GM23248 (cell line): ENCODE results near the gene SLC9C1. TPM values are rescaled to one million over a fixed set of nuclear protein-coding genes. Genes with fewer than 3 reads are reported as not detected.

ENCODE experiments used
- DNase-seq: peaks from one replicate; pipeline ENCODE4 v3.0.0-alpha.2; 2015
- H2AFZ ChIP-seq: fragments of 200-600 bp; sonication (generic); 2 replicates; pipeline ENCODE4 v1.6.1; 2016; ENCODE audit warnings: antibody characterized with exemption
- H3F3A ChIP-seq: fragments of 200-600 bp; sonication (generic); 2 replicates; pipeline ENCODE4 v1.6.1; 2016; ENCODE audit warnings: mild to moderate bottlenecking, antibody characterized with exemption, mixed run types; ENCODE audit not compliant: insufficient read depth
- H3K27ac ChIP-seq: fragments of 200-600 bp; sonication (generic); 2 replicates; pipeline ENCODE4 v1.5.1; 2016; ENCODE audit warnings: mild to moderate bottlenecking
- H3K27me3 ChIP-seq: fragments of 200-600 bp; sonication (generic); replicated peaks from 2 replicates; pipeline ENCODE4 v1.6.1; 2016; ENCODE audit warnings: mild to moderate bottlenecking; ENCODE audit not compliant: insufficient read depth
- H3K36me3 ChIP-seq: fragments of 200-600 bp; sonication (generic); 2 replicates; pipeline ENCODE4 v1.6.1; 2016; ENCODE audit warnings: low read depth, mild to moderate bottlenecking
- H3K4me1 ChIP-seq: fragments of 200-600 bp; sonication (generic); 2 replicates; pipeline ENCODE4 v1.6.1; 2016; ENCODE audit warnings: mild to moderate bottlenecking; ENCODE audit not compliant: insufficient read depth
- H3K4me2 ChIP-seq: fragments of 200-600 bp; sonication (generic); one replicate; pipeline ENCODE4 v1.6.1; 2016; ENCODE audit warnings: mild to moderate bottlenecking; ENCODE audit not compliant: unreplicated experiment
- H3K4me3 ChIP-seq: fragments of 200-600 bp; sonication (generic); 2 replicates; pipeline ENCODE4 v1.5.1; 2016; ENCODE audit warnings: mild to moderate bottlenecking
- H3K79me2 ChIP-seq: fragments of 200-600 bp; sonication (generic); 2 replicates; pipeline ENCODE4 v1.6.1; 2016; ENCODE audit warnings: mild to moderate bottlenecking; ENCODE audit not compliant: insufficient read depth
- H3K9ac ChIP-seq: fragments of 200-600 bp; sonication (generic); 2 replicates; pipeline ENCODE4 v1.6.1; 2016; ENCODE audit warnings: mild to moderate bottlenecking
- H3K9me2 ChIP-seq: fragments of 200-600 bp; sonication (generic); 2 replicates; pipeline ENCODE4 v1.6.1; 2016; ENCODE audit warnings: mixed run types, mild to moderate bottlenecking, moderate library complexity; ENCODE audit not compliant: insufficient read depth
- H3K9me3 ChIP-seq: fragments of 200-600 bp; sonication (generic); one replicate; pipeline ENCODE4 v1.6.1; 2017; ENCODE audit warnings: low read depth
- H4K20me1 ChIP-seq: fragments of 200-600 bp; sonication (generic); 2 replicates; pipeline ENCODE4 v1.6.0; 2016; ENCODE audit not compliant: insufficient read depth
- EZH2 ChIP-seq: fragments of 200-600 bp; sonication (generic); IDR thresholded peaks from 2 replicates; pipeline ENCODE4 v1.6.1; 2018; ENCODE audit warnings: antibody characterized with exemption, mild to moderate bottlenecking; ENCODE audit not compliant: insufficient read depth, poor library complexity, severe bottlenecking
- EZH2phosphoT487 ChIP-seq: fragments of 200-600 bp; sonication (generic); IDR thresholded peaks from 2 replicates; pipeline ENCODE4 v1.6.1; 2018; ENCODE audit warnings: antibody characterized with exemption, moderate library complexity, mild to moderate bottlenecking, low read depth; ENCODE audit not compliant: insufficient read depth
- WGBS, 2 experiments: methylation state at CpG; one replicate each; pipeline ENCODE4 v1.1.6; 2015 to 2017; ENCODE audit warnings: low lambda C conversion rate in 2 of 2, low coverage in 1 of 2; ENCODE audit errors: missing lambda C conversion rate in 2 of 2; 5-methylcytosine and 5-hydroxymethylcytosine counted together
- in situ Hi-C: fragments of 300-500 bp; cut with MboI; formaldehyde crosslinking; loops from 2 replicates; pipeline ENCODE4 v1.15.0; 2020
- polyA plus RNA-seq: library from polyadenylated mRNA; unstranded; fragments of >200 nt; fragmentation: Nextera tagmentation; extraction: Ambion mirVana; gene quantifications from 2 replicates; pipeline ENCODE4 v1.2.1, GENCODE V29; 2016
- total RNA-seq: library from RNA; depleted of rRNA; stranded (reverse); fragments of >200 nt; shearing (Covaris generic); gene quantifications from 2 replicates; pipeline ENCODE4 v1.2.3, GENCODE V29; 2014

The SLC9C1 gene
- total and polyA plus RNA-seq, 2 experiments from 2014 or later: not detected

DNA sequence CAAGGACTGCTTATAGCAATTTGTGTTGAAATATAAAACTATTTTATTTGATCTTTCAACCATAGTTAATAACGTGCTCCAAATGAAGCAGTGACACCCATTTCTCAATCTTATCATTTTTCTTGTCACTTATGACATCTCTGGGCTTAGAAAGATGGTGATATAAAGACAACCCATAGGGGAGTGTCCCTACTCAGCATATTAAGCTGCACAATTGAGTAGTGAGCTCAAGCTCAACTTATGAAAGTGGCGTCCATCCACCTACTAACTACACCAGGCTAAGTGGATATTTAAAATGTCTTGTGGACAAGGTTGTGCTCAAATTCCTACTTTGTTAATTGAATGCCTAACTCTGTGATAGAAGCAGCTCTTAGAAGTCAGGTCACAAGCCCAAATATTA lies 46.7 kb downstream of the SLC9C1 start:
- Histone ChIP-seq H3K36me3 (no peaks in the 10 kb centered on the region), H3K79me2 (no peaks in the 10 kb centered on the region), H3K27me3 (no peaks in the 10 kb centered on the region), H3K9me2 (no peaks in the 10 kb centered on the region), H4K20me1 (no peaks in the 10 kb centered on the region), H3K27ac (no peak overlapping the region), H3F3A (no peaks in the 10 kb centered on the region), H3K9me3 (no peaks in the 10 kb centered on the region), H3K4me1 (no peaks in the 10 kb centered on the region), H3K4me3 (no peak overlapping the region), H3K4me2 (no peak overlapping the region), H3K9ac (no peak overlapping the region), H2AFZ (no peak overlapping the region)
- in situ Hi-C loops: no loop called here
- TF ChIP-seq EZH2phosphoT487: no peak
- WGBS, 2 experiments: 2 to 7% methylated on average over 2 of the region's 2 CpGs
- no peak for DNase-seq

DNA sequence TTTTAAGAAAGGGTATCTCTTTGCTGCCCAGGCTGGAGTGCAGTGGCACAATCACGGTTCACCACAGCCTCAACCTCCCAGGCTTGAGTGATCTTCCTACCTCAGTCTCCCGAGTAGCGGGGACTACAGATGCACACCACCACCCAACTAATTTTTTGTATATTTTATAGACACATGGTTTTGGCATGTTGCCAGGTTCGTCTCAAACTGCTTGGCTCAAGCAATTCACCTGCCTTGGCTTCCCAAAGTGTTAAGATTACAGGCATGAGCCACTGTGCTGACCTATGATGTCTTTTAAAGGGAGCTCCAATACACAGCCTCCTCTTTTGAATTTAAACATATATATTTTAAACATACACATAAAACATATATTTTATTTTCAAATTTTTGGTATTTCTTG lies 60.9 kb downstream of the SLC9C1 start:
- Histone ChIP-seq H3K27ac (no peak overlapping the region), H3K9me3 (no peaks in the 10 kb centered on the region), H3K79me2 (no peaks in the 10 kb centered on the region), H3K9me2 (no peaks in the 10 kb centered on the region), H3F3A (no peaks in the 10 kb centered on the region), H3K9ac (no peak overlapping the region), H3K4me2 (no peak overlapping the region), H4K20me1 (no peaks in the 10 kb centered on the region), H3K36me3 (no peaks in the 10 kb centered on the region), H2AFZ (no peak overlapping the region), H3K4me3 (no peak overlapping the region), H3K4me1 (no peaks in the 10 kb centered on the region), H3K27me3 (no peaks in the 10 kb centered on the region)
- DNase-seq: peak; percentile 14
- in situ Hi-C loops: no loop called here
- TF ChIP-seq EZH2phosphoT487 (no peak), EZH2 (no peak)
- 64 to 66% methylated on average over 4 of the region's 4 CpGs for WGBS, 2 experiments

DNA sequence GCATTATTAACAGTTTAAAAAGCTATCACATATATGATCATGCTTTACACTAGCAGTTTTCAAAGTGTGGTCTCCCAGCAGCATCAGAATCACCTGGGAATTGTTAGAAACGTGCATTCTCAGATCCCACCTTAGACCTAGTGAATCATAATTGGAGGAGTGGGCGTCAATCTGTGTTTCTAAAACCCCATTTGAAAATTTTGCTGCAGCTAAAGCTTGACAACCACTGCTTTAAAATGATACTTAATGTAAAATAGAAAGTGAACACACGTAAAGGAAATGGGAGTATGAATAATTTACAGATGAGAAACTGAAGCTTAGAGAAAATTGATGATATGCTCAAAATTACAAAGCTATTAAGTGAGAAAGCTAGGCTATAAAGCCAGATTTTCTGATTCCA lies 62.3 kb downstream of the SLC9C1 start:
- in situ Hi-C loops: no loop called here

DNA sequence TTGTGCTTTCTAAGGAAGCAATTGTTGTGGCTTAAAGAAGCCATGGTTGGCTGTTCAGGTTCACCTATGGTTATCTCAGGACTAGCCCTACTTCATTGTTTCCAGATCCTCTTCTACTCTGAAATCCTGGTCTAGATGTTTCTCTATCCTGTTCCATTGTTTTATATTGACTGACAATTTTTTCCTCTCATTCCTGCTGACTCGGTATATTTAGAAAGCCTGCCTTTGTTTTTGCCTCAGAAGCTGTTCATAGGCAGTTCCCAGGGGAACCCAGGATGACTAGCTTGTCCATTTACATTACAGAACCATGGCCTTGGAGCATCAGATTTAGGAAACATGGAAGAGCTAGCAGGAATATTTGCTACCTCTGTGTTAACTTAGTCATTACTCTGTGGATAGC lies 64.0 kb downstream of the SLC9C1 start:
- Histone ChIP-seq H3K27ac (no peak overlapping the region), H3K9ac (no peak overlapping the region), H3K9me3 (peaks cover under 1% of the 10 kb centered on the region), H3K9me2 (no peaks in the 10 kb centered on the region), H3F3A (no peaks in the 10 kb centered on the region), H3K4me3 (no peak overlapping the region), H3K4me1 (no peaks in the 10 kb centered on the region), H3K27me3 (no peaks in the 10 kb centered on the region), H3K4me2 (no peak overlapping the region), H3K79me2 (no peaks in the 10 kb centered on the region), H4K20me1 (no peaks in the 10 kb centered on the region), H2AFZ (no peak overlapping the region), H3K36me3 (no peaks in the 10 kb centered on the region)
- TF ChIP-seq EZH2 (no peak), EZH2phosphoT487 (no peak)
- WGBS, 2 experiments: 16 to 17% methylated on average over 1 of the region's 1 CpG
- no peak for DNase-seq
- in situ Hi-C loops: no loop called here

More for the DNA sequence above, 62.3 kb downstream of the SLC9C1 start:
- no peak overlapping the region for H3K27ac ChIP-seq
- no peaks in the 10 kb centered on the region for H3F3A ChIP-seq
- no peak overlapping the region for H2AFZ ChIP-seq
- H3K9me2 ChIP-seq: no peaks in the 10 kb centered on the region
- no peaks in the 10 kb centered on the region for H3K9me3 ChIP-seq
- no peak overlapping the region for H3K4me2 ChIP-seq
- DNase-seq: no peak
- WGBS, 2 experiments: 14 to 30% methylated on average over 3 of the region's 3 CpGs
- H3K36me3 ChIP-seq: no peaks in the 10 kb centered on the region
- no peaks in the 10 kb centered on the region for H3K4me1 ChIP-seq
- no peaks in the 10 kb centered on the region for H4K20me1 ChIP-seq
- H3K79me2 ChIP-seq: no peaks in the 10 kb centered on the region
- H3K27me3 ChIP-seq: no peaks in the 10 kb centered on the region
- no peak for TF ChIP-seq EZH2phosphoT487
- no peak for TF ChIP-seq EZH2
- no peak overlapping the region for H3K9ac ChIP-seq
- no peak overlapping the region for H3K4me3 ChIP-seq

DNA sequence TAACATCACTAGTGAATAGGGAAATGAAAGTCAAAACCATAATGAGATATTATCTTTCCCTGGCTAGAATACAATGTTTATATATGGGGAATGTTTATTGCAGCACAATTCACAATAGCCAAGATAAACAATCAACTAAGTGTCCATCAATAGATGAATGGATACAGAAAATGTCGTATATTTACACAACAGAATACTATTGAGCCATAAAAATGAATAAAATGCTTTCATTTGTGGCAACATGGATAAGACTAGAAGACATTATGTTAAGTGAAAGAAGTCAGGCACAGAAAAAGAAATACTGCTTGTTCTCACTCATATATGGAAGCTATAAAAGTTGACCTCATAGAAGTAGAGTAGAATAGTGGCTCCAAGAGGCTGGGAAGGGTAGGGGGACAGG lies 65.2 kb downstream of the SLC9C1 start:
- no peaks in the 10 kb centered on the region for H3F3A ChIP-seq
- DNase-seq: no peak
- H3K36me3 ChIP-seq: no peaks in the 10 kb centered on the region
- no peaks in the 10 kb centered on the region for H3K79me2 ChIP-seq
- H3K4me2 ChIP-seq: no peak overlapping the region
- H3K9me3 ChIP-seq: peaks cover 8% of the 10 kb centered on the region
- H2AFZ ChIP-seq: no peak overlapping the region
- H3K4me3 ChIP-seq: no peak overlapping the region
- WGBS, 2 experiments: 0 to 2% methylated on average over 1 of the region's 1 CpG
- no peak overlapping the region for H3K27ac ChIP-seq
- no peaks in the 10 kb centered on the region for H3K9me2 ChIP-seq
- in situ Hi-C loops: no loop called here
- no peaks in the 10 kb centered on the region for H4K20me1 ChIP-seq
- no peaks in the 10 kb centered on the region for H3K4me1 ChIP-seq
- TF ChIP-seq EZH2phosphoT487 (no peak), EZH2 (no peak)
- no peaks in the 10 kb centered on the region for H3K27me3 ChIP-seq
- no peak overlapping the region for H3K9ac ChIP-seq
